Chondrocyte (in vitro differentiated cells): ENCODE measurements around the gene ZBTB12. TPM values are rescaled to one million over a fixed set of nuclear protein-coding genes. Genes with fewer than 3 reads are reported as not detected.

Experiments
- DNase-seq: peaks from one replicate; pipeline ENCODE4 v3.0.0; 2021; ENCODE audit warnings: mixed read lengths, low spot score
- H3K27ac Mint-ChIP-seq: one replicate; pipeline ENCODE4 v1.8.0; 2021; ENCODE audit warnings: mild to moderate bottlenecking, moderate library complexity, mixed read lengths; ENCODE audit not compliant: unreplicated experiment
- H3K27me3 Mint-ChIP-seq: 2 replicates; pipeline ENCODE4 v1.8.0; 2021; ENCODE audit warnings: low read depth, mixed read lengths
- H3K36me3 Mint-ChIP-seq: 2 replicates; pipeline ENCODE4 v1.8.0; 2021; ENCODE audit warnings: low read depth, mixed read lengths
- H3K4me1 Mint-ChIP-seq: 2 replicates; pipeline ENCODE4 v1.8.0; 2021; ENCODE audit warnings: low read depth, mild to moderate bottlenecking, mixed read lengths
- H3K4me3 Mint-ChIP-seq: one replicate; pipeline ENCODE4 v1.8.0; 2021; ENCODE audit warnings: mild to moderate bottlenecking, moderate library complexity, mixed read lengths; ENCODE audit not compliant: unreplicated experiment
- H3K9me3 Mint-ChIP-seq: 2 replicates; pipeline ENCODE4 v1.8.0; 2021; ENCODE audit warnings: low read depth, mixed read lengths
- total RNA-seq: library from RNA; stranded (reverse); gene quantifications from 3 replicates; pipeline ENCODE4 v1.2.1, GENCODE V29; 2021
- TF ChIP-seq, protein P1 (sequence below): fragments of 200-600 bp; sonication (generic); IDR thresholded peaks from 2 replicates; pipeline ENCODE4 v1.5.0; 2021; ENCODE audit warnings: antibody characterized with exemption, mild to moderate bottlenecking, moderate library complexity

ZBTB12 gene
- total RNA-seq, 1 donor from 2014 or later, result 6.7 TPM

DNA sequence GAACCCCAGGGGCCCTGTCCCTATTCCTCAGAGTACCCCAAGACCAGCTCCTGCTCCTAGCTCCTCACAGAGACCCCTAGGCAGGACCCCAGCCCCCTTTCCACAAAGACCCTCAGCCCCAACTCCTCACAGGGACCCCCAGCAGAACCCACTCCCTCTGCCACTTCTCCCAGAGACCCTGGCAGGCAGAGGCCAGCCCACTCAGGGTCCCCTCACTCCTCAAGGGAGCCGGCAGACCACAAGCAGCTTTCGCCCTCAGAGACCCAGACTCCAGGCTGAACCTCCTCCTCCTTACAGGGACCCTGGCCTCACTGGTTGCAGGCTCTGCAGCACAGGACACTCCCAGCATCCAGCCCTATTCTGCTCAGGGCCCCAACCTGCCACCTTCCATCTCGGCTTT is 23.7 kb downstream of the ZBTB12 start:
- H3K4me1 Mint-ChIP-seq, result no peaks in the 10 kb centered on the region
- no peak overlapping the region for H3K4me3 Mint-ChIP-seq
- H3K36me3 Mint-ChIP-seq, result peaks cover 25% of the 10 kb centered on the region
- no peaks in the 10 kb centered on the region for H3K27me3 Mint-ChIP-seq
- H3K9me3 Mint-ChIP-seq, result no peaks in the 10 kb centered on the region
- no peak for DNase-seq
- H3K27ac Mint-ChIP-seq, result no peak overlapping the region
- TF ChIP-seq, protein P1, sequence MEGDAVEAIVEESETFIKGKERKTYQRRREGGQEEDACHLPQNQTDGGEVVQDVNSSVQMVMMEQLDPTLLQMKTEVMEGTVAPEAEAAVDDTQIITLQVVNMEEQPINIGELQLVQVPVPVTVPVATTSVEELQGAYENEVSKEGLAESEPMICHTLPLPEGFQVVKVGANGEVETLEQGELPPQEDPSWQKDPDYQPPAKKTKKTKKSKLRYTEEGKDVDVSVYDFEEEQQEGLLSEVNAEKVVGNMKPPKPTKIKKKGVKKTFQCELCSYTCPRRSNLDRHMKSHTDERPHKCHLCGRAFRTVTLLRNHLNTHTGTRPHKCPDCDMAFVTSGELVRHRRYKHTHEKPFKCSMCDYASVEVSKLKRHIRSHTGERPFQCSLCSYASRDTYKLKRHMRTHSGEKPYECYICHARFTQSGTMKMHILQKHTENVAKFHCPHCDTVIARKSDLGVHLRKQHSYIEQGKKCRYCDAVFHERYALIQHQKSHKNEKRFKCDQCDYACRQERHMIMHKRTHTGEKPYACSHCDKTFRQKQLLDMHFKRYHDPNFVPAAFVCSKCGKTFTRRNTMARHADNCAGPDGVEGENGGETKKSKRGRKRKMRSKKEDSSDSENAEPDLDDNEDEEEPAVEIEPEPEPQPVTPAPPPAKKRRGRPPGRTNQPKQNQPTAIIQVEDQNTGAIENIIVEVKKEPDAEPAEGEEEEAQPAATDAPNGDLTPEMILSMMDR, result no peak

DNA sequence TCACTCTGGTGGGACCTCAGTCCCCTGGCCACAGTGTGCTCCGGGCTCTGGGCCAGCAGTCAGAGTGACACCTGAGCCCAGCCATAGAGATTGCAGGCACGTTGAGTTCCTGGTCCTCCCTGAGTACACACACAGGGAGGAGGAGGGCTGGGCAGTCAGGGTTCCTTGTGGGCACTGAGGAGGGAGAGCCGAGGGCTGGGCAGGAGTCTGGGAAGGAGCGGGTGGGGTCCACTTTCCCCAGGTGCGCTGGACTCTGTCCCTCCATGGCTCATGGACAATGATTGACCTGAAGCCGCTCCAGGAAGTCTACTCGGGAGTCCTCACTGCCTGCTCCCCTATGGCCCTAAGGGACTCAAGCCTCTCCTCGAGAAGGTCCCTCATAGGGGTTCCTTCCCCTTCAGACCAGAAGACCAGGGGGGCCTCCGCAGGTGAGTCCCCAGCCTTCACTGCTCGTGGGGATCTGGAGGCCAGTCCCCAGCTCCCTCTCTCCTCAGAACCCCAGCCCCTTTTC is 24.2 kb downstream of the ZBTB12 start:
- DNase-seq, result no peak
- no peak overlapping the region for H3K27ac Mint-ChIP-seq
- TF ChIP-seq, protein P1, result no peak
- peaks cover 21% of the 10 kb centered on the region for H3K36me3 Mint-ChIP-seq
- no peak overlapping the region for H3K4me3 Mint-ChIP-seq
- no peaks in the 10 kb centered on the region for H3K27me3 Mint-ChIP-seq
- H3K4me1 Mint-ChIP-seq, result no peaks in the 10 kb centered on the region
- no peaks in the 10 kb centered on the region for H3K9me3 Mint-ChIP-seq

DNA sequence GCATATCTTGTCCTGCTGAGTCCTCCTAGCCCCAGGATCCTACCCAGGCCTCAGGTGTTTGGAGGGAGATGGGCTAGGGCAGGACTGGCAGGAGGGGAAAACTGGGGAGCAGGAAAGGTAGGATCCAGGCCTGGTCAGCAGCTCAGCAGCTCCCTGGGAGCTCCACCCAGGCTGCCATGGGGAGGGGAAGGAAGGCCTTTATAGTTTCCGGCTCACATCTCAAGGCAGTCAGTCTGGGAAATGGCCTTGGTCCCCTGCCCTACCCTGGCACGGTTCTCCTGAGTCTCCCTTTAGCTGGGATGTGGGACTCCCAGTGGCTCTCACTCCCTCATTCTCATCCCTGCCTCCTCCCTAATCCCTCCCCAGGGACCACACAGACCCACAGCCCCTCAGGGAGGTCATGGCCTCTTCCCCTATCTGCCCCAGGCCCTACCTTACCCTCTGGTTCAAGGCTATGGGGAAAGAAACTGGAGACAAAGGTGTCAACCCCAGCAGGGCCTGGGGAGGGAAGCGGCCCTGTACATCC is 24.7 kb downstream of the ZBTB12 start:
- no peaks in the 10 kb centered on the region for H3K9me3 Mint-ChIP-seq
- H3K27ac Mint-ChIP-seq, result no peak overlapping the region
- no peaks in the 10 kb centered on the region for H3K27me3 Mint-ChIP-seq
- TF ChIP-seq, protein P1, result no peak
- peaks cover 17% of the 10 kb centered on the region for H3K36me3 Mint-ChIP-seq
- no peak for DNase-seq
- no peaks in the 10 kb centered on the region for H3K4me1 Mint-ChIP-seq
- no peak overlapping the region for H3K4me3 Mint-ChIP-seq

DNA sequence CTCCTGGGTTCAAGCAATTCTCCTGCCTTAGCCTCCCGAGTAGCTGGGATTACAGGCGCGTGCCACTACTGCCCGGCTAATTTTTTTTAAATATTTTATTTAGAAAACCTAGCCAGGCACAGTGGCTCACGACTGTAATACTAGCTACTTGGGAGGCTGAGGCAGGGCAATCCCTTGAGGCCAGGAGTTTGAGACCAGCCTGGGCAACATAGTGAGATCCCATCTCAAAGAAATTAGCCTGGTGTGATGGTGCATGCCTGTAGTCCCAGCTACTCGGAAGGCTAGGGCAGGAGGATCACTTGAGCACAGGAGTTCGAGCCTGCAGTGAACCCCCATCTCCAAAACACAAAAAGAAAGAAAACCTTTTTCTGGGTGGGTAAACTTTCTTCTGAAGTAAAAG is 25.5 kb downstream of the ZBTB12 start:
- Mint-ChIP-seq H3K36me3 (peaks cover 13% of the 10 kb centered on the region), H3K27me3 (no peaks in the 10 kb centered on the region), H3K4me1 (no peaks in the 10 kb centered on the region), H3K9me3 (no peaks in the 10 kb centered on the region), H3K4me3 (no peak overlapping the region), H3K27ac (no peak overlapping the region)
- TF ChIP-seq, protein P1, result no peak
- DNase-seq, result no peak

DNA sequence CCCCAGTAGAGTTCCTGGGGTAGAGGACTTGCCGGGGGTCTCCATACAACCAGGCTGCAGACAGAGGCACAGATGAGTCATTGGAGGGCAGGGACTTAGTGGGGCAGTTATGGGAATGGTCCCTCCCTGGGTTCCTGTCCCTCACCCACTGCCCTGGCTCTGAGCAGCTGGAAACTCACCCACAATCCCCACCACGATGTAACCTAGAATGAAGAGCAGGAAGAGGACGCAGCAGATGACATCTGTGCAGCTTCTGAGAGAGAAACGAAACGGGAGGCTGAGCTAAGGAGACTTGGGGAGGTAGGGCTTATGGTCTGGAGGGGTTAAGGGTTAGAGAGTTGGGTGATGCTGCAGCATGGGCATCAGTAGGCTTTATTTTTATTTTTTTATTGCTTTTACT is 26.0 kb downstream of the ZBTB12 start:
- Mint-ChIP-seq H3K27ac (no peak overlapping the region), H3K4me1 (peaks cover 4% of the 10 kb centered on the region), H3K9me3 (no peaks in the 10 kb centered on the region), H3K27me3 (no peaks in the 10 kb centered on the region), H3K4me3 (no peak overlapping the region), H3K36me3 (peaks cover 8% of the 10 kb centered on the region)
- DNase-seq, result no peak
- TF ChIP-seq, protein P1, result no peak
